DMS53 treated with DMSO at 0.1 percent for 48 hours (cell line): ENCODE results near the gene TENM4.

Experiments
- DNase-seq: peaks from one replicate; lab custom pipeline; 2025; ENCODE audit not compliant: unreplicated experiment; lab: John Stamatoyannopoulos, UW

Gene TENM4

GRCh38 chr11:79421820-79422219 lies 19.0 kb downstream of the TENM4 start:
- DNase-seq, result no peak

- DNase-seq, result peak; percentile 100
Observed at GRCh38 chr11:79419120-79419519, 21.7 kb downstream of the TENM4 start.

- no peak for DNase-seq
Observed at GRCh38 chr11:79418241-79418640, 22.6 kb downstream of the TENM4 start.

- DNase-seq, result peak; percentile 88
Observed at GRCh38 chr11:79417069-79417920, 23.5 kb downstream of the TENM4 start.

GRCh38 chr11:79415912-79416311 lies 24.9 kb downstream of the TENM4 start:
- no peak for DNase-seq

- no peak for DNase-seq
Observed at GRCh38 chr11:79415411-79415810, 25.4 kb downstream of the TENM4 start.

- DNase-seq, result no peak
Observed at GRCh38 chr11:79414644-79415317, 26.0 kb downstream of the TENM4 start.

GRCh38 chr11:79414041-79414440 lies 26.8 kb downstream of the TENM4 start:
- DNase-seq, result no peak

GRCh38 chr11:79413268-79413667 lies 27.6 kb downstream of the TENM4 start:
- DNase-seq, result peak; percentile 63

GRCh38 chr11:79412761-79413160 lies 28.1 kb downstream of the TENM4 start:
- peak; percentile 76 for DNase-seq

GRCh38 chr11:79409330-79409729 lies 31.5 kb downstream of the TENM4 start:
- DNase-seq, result no peak

GRCh38 chr11:79406376-79406775 lies 34.5 kb downstream of the TENM4 start:
- no peak for DNase-seq

- no peak for DNase-seq
Observed at GRCh38 chr11:79404806-79405205, 36.0 kb downstream of the TENM4 start.

GRCh38 chr11:79404325-79404724 lies 36.5 kb downstream of the TENM4 start:
- no peak for DNase-seq

- DNase-seq, result no peak
Observed at GRCh38 chr11:79403839-79404238, 37.0 kb downstream of the TENM4 start.

GRCh38 chr11:79402912-79403311 lies 37.9 kb downstream of the TENM4 start:
- DNase-seq, result no peak

- DNase-seq, result peak; percentile 89
Observed at GRCh38 chr11:79400717-79401330, 40.0 kb downstream of the TENM4 start.

GRCh38 chr11:79400206-79400605 lies 40.6 kb downstream of the TENM4 start:
- no peak for DNase-seq

- no peak for DNase-seq
Observed at GRCh38 chr11:79397252-79397651, 43.6 kb downstream of the TENM4 start.

GRCh38 chr11:79396674-79397073 lies 44.2 kb downstream of the TENM4 start:
- no peak for DNase-seq

- no peak for DNase-seq
Observed at GRCh38 chr11:79396001-79396400, 44.8 kb downstream of the TENM4 start.
